Neural cell (in vitro differentiated cells): ENCODE data around the gene OTULIN.

ENCODE experiments used
- CTCF ChIP-seq: fragments of 450-650 bp; IDR thresholded peaks from 2 replicates; pipeline ENCODE4 v1.5.1; 2014; ENCODE audit warnings: antibody characterized with exemption, mild to moderate bottlenecking, moderate library complexity; ENCODE audit not compliant: poor library complexity, severe bottlenecking
- EP300 ChIP-seq: fragments of 450-650 bp; conservative IDR thresholded peaks from 2 replicates; pipeline ENCODE4 v1.6.1; 2014; ENCODE audit warnings: antibody characterized with exemption, mild to moderate bottlenecking, moderate library complexity; ENCODE audit not compliant: poor library complexity, severe bottlenecking
- EZH2 ChIP-seq: fragments of 200-600, 300-800 bp; shearing (Covaris generic), sonication (generic); IDR thresholded peaks from 2 replicates; pipeline ENCODE4 v1.6.1; 2014; ENCODE audit warnings: antibody characterized with exemption, low read length, borderline replicate concordance, mild to moderate bottlenecking; ENCODE audit not compliant: insufficient read depth, poor library complexity, severe bottlenecking
- POLR2AphosphoS5 ChIP-seq: IDR thresholded peaks from 2 replicates; pipeline ENCODE4 v1.6.1; 2012
- RAD21 ChIP-seq: fragments of 450-650 bp; conservative IDR thresholded peaks from 2 replicates; pipeline ENCODE4 v1.6.1; 2014; ENCODE audit warnings: antibody characterized with exemption, mild to moderate bottlenecking, moderate library complexity
- REST ChIP-seq: IDR thresholded peaks from 2 replicates; pipeline ENCODE4 v1.6.1; 2012; ENCODE audit warnings: borderline replicate concordance

GRCh38 chr5:14665949-14666348, 1.4 kb downstream of the OTULIN start:
- TF ChIP-seq CTCF = no peak
- TF ChIP-seq REST = no peak
- TF ChIP-seq EP300 = no peak
- no peak for TF ChIP-seq RAD21
- no peak for TF ChIP-seq EZH2
- no peak for TF ChIP-seq POLR2AphosphoS5
